Stimulated activated memory B cell treated with anti-CD40 and anti-IgM and Interleukin-4, amounts not matched to agents 10 μg/mL and 1 μg/mL and 100 μg/mL, for 72 hours (primary cell): ENCODE results near the gene DOCK2.
"Not testable (repeated sequence)": the region's sequence is repeated elsewhere in the genome, so short reads cannot be mapped to it uniquely, and the experiment has no call there.

Experiments
- ATAC-seq: fragments of 150-1000 bp; cut with Tn5 transposase; 2 replicates; pipeline ENCODE4 v1.10.0; 2021
- H3K27ac Mint-ChIP-seq: one replicate; pipeline ENCODE4 v1.8.0; 2022; ENCODE audit warnings: mild to moderate bottlenecking, mixed read lengths
- H3K27me3 Mint-ChIP-seq: one replicate; pipeline ENCODE4 v1.8.0; 2022; ENCODE audit warnings: mixed read lengths
- H3K36me3 Mint-ChIP-seq: one replicate; pipeline ENCODE4 v1.8.0; 2022; ENCODE audit warnings: mixed read lengths
- H3K4me1 Mint-ChIP-seq: one replicate; pipeline ENCODE4 v1.8.0; 2022; ENCODE audit warnings: mixed read lengths
- H3K4me3 Mint-ChIP-seq: one replicate; pipeline ENCODE4 v1.8.0; 2022; ENCODE audit warnings: mild to moderate bottlenecking, moderate library complexity, mixed read lengths
- H3K9me3 Mint-ChIP-seq: one replicate; pipeline ENCODE4 v1.8.0; 2022; ENCODE audit warnings: mixed read lengths

Gene DOCK2

DNA sequence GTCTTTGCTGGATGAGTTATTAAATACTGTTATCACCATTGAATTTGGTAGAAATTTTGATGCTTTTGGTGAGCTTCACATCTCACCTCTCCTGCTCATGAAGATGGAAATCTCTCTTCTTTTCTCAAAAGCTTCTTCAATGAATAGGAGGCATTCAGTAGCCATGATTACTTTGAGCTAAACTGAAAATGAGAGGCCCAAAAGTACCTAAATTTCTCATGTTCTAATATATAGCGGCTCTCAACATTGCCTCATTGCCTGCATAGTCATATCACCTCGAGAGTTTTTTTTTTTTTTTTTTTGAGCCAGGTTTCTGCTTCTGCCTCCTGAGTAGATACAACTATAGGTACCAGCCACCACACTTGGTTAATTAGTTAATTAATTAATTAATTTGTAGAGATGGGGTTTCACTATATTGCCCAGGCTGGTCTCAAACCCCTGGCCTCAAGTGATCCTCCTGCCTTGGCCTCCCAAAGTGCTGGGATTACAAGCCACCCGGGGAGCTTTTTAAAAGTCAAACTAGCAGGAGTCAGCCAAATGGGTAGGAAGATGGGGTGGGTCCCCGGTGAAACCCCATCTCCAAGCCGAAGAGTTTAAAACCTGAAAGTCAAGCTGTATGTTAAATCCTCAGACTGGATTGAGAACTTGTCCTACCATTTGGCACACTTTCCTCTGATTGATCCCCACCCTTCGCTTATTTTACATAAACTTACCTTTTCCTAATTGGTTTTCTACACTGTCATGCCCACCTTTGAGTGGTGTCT, 169.0 kb downstream of the DOCK2 start:
- Mint-ChIP-seq H3K9me3 (no peaks in the 10 kb centered on the region), H3K4me3 (peak overlapping the region; percentile 38), H3K36me3 (peaks cover 58% of the 10 kb centered on the region), H3K27me3 (no peaks in the 10 kb centered on the region), H3K4me1 (peaks cover 58% of the 10 kb centered on the region), H3K27ac (peak overlapping the region; percentile 98)
- peak; percentile 72 for ATAC-seq

DNA sequence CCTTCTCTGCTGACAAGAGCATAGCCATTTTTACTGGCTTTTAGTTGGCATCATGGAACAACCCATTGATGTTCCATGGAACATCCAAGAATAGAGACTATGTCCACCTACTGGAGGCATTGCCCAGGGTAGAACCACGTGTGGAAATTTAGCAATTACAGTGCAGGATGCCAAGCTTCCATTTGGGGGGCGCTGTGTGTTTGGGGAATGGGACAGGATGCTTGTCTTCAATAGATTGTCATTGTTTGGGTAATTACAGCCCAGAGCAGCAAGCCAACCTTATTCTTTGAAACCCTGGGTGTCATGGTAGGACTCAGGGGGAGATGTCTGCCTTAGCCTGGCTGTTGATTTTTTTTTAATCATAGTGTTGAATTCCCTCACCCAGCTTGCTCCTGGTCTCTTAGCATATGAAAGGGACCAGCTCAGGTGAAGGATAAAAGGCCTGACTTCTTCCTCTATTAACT, 171.1 kb downstream of the DOCK2 start:
- no peak overlapping the region for H3K27ac Mint-ChIP-seq

DNA sequence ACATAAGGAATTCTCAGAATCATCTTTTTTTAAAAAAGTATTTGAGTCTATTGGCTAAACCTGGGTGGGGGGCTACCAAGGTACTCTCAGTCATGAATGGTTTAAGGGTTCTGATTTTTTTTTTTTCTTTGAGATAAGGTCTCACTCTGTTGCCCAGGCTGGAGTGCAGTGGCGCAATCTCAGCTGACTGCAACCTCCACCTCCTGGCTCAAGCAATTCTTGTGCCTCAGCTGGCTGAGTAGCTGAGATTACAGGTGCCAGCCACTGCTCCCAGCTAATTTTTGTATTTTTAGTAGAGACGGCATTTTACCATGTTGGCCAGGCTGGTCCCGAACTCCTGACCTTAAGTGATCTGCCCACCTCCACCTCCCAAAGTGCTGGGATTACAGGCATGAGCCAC, 171.8 kb downstream of the DOCK2 start:
- Mint-ChIP-seq H3K36me3 (peaks cover 61% of the 10 kb centered on the region), H3K27ac (peak overlapping the region; percentile 50), H3K4me1 (peaks cover 47% of the 10 kb centered on the region)
- H3K9me3 Mint-ChIP-seq, H3K4me3 Mint-ChIP-seq, ATAC-seq, H3K27me3 Mint-ChIP-seq: not testable (repeated sequence)

More for the DNA sequence above, 171.1 kb downstream of the DOCK2 start:
- Mint-ChIP-seq H3K4me3 (no peak overlapping the region), H3K9me3 (no peaks in the 10 kb centered on the region), H3K4me1 (peaks cover 54% of the 10 kb centered on the region), H3K27me3 (no peaks in the 10 kb centered on the region), H3K36me3 (peaks cover 61% of the 10 kb centered on the region)
- no peak for ATAC-seq

DNA sequence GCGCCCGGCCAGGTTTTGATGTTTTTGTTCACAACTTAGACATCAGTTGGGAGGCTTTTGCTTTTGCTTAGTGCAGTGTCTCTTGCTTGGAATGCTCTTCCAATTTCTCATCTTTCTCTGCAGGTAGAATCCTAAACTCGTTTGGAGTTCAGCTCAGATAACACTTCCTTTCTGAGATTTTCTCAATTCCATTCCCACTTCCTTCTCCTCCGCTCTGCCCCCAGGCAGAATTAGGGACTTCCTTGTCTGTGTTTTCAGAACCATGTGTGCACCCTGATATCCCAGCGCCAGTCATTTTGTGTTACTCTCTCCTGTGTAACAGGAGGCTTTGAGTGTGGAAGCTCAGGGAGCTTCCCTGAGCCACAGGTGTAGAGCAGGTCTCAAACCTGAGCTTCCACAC, 172.2 kb downstream of the DOCK2 start:
- Mint-ChIP-seq H3K27me3 (no peaks in the 10 kb centered on the region), H3K27ac (peak overlapping the region; percentile 50)

DNA sequence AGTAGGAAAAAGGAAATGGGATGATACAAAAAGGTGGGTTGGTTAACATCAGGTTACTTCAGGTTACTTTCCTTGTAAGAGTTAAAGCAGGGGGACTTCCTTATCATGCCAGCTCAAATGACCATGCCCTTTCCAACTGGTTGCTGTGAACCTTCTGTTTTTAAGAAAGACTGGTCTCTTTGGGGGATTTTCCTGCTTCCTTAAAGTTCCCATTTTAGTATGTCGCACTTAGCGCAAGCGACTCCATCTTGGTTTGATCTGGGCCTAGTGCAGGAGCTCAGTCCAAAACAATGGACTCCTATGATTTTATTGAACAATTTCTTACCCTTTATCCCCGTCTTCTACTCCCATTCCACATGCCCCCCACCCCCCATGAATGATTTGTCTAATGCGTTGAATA, 173.4 kb downstream of the DOCK2 start:
- peaks cover 31% of the 10 kb centered on the region for H3K4me1 Mint-ChIP-seq
- no peak for ATAC-seq
- peaks cover 56% of the 10 kb centered on the region for H3K36me3 Mint-ChIP-seq
- no peaks in the 10 kb centered on the region for H3K9me3 Mint-ChIP-seq
- no peak overlapping the region for H3K4me3 Mint-ChIP-seq
- H3K27ac Mint-ChIP-seq = peak overlapping the region; percentile 50
- H3K27me3 Mint-ChIP-seq = no peaks in the 10 kb centered on the region

More for the DNA sequence above, 172.2 kb downstream of the DOCK2 start:
- H3K36me3 Mint-ChIP-seq = peaks cover 61% of the 10 kb centered on the region
- H3K9me3 Mint-ChIP-seq = no peaks in the 10 kb centered on the region
- peak overlapping the region; percentile 4 for H3K4me3 Mint-ChIP-seq
- ATAC-seq = no peak
- peaks cover 43% of the 10 kb centered on the region for H3K4me1 Mint-ChIP-seq

DNA sequence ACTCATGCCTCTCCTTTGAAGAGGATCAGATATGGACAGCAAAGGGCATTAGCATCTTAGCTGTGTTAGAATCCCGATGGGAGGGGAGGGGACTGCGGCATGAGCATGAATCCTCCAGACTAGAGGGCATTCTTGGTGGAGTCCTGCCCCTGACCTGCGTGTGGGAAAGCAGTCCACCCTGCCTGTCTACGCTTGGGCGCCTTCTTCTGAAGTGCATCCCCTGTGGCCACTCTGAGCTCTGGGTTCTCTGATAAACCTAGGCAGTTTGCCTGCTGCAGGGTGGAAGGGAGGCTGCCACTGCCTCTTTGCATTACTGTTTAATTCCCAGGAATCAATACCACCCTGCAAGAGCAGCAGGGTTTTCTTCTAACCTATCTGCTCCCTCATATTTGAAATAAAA, 173.9 kb downstream of the DOCK2 start:
- no peak overlapping the region for H3K4me3 Mint-ChIP-seq
- peaks cover 61% of the 10 kb centered on the region for H3K36me3 Mint-ChIP-seq
- H3K27me3 Mint-ChIP-seq = no peaks in the 10 kb centered on the region
- no peaks in the 10 kb centered on the region for H3K9me3 Mint-ChIP-seq
- peaks cover 26% of the 10 kb centered on the region for H3K4me1 Mint-ChIP-seq
- peak overlapping the region; percentile 53 for H3K27ac Mint-ChIP-seq
- ATAC-seq = no peak

DNA sequence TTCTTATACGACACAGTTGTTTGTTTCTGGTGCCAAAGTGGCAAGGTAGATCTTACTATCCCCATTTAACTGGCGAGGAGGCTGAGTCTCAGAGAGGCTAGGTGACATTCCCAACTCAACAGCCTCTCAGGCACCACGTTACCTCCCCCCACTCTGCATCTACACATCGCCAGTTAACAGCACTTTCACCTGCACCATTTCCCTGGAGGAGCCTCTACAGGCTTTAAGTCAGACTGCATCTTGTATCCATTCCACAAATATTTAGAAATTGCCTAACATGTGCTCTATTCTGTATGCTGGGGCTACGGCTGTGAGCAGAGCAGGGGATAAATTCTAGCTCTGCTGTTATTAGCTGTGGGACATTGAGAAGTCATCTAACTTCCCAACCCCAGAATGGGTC, 174.6 kb downstream of the DOCK2 start:
- H3K27ac Mint-ChIP-seq = peak overlapping the region; percentile 53
- H3K36me3 Mint-ChIP-seq = peaks cover 68% of the 10 kb centered on the region
- H3K4me1 Mint-ChIP-seq = peaks cover 25% of the 10 kb centered on the region
- ATAC-seq = no peak
- no peak overlapping the region for H3K4me3 Mint-ChIP-seq
- H3K9me3 Mint-ChIP-seq = no peaks in the 10 kb centered on the region
- H3K27me3 Mint-ChIP-seq = no peaks in the 10 kb centered on the region

DNA sequence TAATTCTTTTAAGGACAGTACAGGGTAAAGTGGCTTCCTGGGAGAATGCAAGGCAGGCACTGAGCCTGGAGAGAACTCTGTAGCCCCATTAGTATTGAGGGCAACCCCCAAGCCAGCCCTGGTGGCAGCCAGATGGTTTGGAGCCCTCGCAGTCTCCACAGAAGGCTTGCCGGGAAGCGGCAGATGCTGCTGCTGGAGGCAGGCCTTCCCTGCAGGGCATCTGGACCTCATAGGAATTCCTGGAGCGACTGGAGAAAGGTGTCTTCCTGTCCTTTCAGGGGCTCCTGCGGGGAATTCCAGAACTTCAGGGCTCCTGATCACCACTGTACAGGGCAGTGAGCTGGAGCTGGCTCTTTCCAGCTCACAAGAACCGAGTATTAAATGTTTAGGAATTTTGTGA, 175.7 kb downstream of the DOCK2 start:
- ATAC-seq = no peak

DNA sequence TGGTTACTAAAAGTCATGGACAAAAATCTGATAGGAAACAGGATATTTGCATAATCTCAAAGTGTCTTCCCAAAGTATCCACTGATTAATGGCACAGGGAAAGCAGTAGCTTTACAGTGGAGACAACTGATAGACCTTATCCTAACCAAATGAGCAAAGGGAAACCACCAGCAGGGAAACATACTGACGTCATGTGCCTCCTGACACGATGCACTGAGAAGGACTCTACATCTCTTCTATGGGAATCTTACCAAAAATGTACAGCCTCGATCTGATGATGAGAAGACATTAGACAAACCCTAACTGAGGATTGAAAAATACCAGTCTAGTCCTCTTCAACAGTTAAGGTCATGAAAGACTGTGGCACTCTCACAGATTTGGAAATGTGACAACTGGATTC, 177.0 kb downstream of the DOCK2 start:
- no peak for ATAC-seq
- Mint-ChIP-seq H3K36me3 (peaks cover 91% of the 10 kb centered on the region), H3K27me3 (no peaks in the 10 kb centered on the region), H3K27ac (no peak overlapping the region), H3K4me1 (peaks cover 25% of the 10 kb centered on the region), H3K4me3 (no peak overlapping the region), H3K9me3 (no peaks in the 10 kb centered on the region)

More for the DNA sequence above, 175.7 kb downstream of the DOCK2 start:
- no peaks in the 10 kb centered on the region for H3K9me3 Mint-ChIP-seq
- peaks cover 79% of the 10 kb centered on the region for H3K36me3 Mint-ChIP-seq
- no peak overlapping the region for H3K4me3 Mint-ChIP-seq
- H3K27ac Mint-ChIP-seq = no peak overlapping the region
- peaks cover 25% of the 10 kb centered on the region for H3K4me1 Mint-ChIP-seq
- H3K27me3 Mint-ChIP-seq = no peaks in the 10 kb centered on the region

DNA sequence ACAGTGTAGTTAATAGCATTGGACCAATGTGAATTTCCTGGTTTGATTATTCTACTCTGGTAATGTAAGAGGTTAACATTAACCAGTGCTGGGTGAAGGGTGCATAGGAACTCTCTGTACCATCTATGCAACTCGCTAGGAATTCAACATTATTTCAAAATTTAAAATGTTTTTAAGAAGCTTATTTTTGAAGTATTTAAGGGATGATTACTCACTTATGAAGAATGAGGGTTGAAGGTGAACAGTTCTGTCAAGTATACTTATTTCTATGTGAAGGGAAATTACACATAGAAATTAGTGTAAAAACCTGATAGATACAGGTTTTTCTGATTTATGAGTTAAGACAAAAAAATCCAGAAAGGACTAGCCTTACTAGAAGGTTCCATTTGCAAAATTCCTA, 177.4 kb downstream of the DOCK2 start:
- no peaks in the 10 kb centered on the region for H3K9me3 Mint-ChIP-seq
- peaks cover 20% of the 10 kb centered on the region for H3K4me1 Mint-ChIP-seq
- H3K36me3 Mint-ChIP-seq = peaks cover 91% of the 10 kb centered on the region
- no peaks in the 10 kb centered on the region for H3K27me3 Mint-ChIP-seq
- ATAC-seq = no peak
- H3K27ac Mint-ChIP-seq = no peak overlapping the region
- no peak overlapping the region for H3K4me3 Mint-ChIP-seq

DNA sequence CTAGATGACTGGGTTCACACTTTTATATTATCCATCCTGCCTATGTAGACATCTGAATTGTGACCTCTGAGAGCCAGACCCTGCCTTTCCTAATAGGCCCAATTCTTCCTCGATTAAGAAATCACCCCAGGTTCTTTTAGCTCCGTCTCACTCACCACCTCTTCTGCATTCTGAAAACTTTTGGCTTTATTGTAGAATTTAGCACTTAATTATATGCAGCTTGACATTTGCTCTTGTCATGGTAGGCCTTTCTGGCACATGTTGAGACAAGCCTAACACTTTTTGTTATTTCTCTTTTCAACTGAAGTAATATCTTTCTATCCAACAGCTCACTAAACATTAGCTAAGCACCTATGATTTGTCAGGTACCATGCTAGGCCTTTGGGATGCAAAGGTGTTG, 180.0 kb downstream of the DOCK2 start:
- ATAC-seq = no peak
- no peaks in the 10 kb centered on the region for H3K9me3 Mint-ChIP-seq
- H3K4me3 Mint-ChIP-seq = no peak overlapping the region
- no peaks in the 10 kb centered on the region for H3K27me3 Mint-ChIP-seq
- peaks cover 85% of the 10 kb centered on the region for H3K36me3 Mint-ChIP-seq
- no peak overlapping the region for H3K27ac Mint-ChIP-seq
- H3K4me1 Mint-ChIP-seq = no peaks in the 10 kb centered on the region

DNA sequence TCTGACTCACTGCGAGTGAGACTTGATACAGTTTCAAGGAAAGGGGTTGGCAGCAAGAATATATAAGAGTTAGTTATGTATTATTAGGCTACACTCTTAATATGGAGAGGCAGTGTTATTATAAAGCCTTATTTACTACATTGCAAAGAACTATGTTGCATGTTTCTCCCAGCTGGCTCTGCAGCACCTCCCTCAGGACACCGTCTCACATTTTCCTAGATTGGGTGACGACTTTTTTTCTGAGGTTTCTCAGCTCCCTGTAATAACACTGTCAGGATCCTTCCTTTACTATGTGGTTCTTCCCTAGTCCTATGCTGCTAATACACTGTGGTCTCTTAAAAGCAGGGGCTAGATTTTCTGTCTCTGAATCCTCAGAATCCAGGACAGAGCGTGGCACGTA, 189.5 kb downstream of the DOCK2 start:
- Mint-ChIP-seq H3K4me1 (peaks cover 17% of the 10 kb centered on the region), H3K4me3 (no peak overlapping the region), H3K27ac (peak overlapping the region; percentile 45), H3K36me3 (peaks cover 59% of the 10 kb centered on the region), H3K9me3 (no peaks in the 10 kb centered on the region), H3K27me3 (no peaks in the 10 kb centered on the region)
- ATAC-seq = no peak

DNA sequence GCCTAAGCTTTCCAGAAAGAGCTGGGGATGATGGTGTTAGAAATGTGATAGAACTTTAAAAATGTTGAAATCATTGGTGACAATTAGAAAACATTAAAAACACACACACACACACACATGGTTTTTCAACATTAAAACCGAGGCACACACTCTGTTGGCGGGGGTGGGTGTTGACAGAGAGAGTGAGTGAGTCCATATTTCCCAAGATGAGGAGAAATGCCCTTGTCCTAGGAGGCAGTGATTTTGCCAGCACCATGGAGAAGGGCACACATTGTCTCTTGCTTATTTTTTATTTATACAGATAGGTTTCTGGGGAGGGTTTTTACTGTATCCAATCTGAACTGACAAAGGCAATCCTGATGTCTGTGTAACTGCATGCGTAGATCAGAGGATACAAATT, 190.7 kb downstream of the DOCK2 start:
- H3K27me3 Mint-ChIP-seq = no peaks in the 10 kb centered on the region
- peaks cover 26% of the 10 kb centered on the region for H3K4me1 Mint-ChIP-seq
- ATAC-seq = no peak
- H3K4me3 Mint-ChIP-seq = no peak overlapping the region
- H3K27ac Mint-ChIP-seq = peak overlapping the region; percentile 33
- H3K36me3 Mint-ChIP-seq = peaks cover 63% of the 10 kb centered on the region
- H3K9me3 Mint-ChIP-seq = no peaks in the 10 kb centered on the region

DNA sequence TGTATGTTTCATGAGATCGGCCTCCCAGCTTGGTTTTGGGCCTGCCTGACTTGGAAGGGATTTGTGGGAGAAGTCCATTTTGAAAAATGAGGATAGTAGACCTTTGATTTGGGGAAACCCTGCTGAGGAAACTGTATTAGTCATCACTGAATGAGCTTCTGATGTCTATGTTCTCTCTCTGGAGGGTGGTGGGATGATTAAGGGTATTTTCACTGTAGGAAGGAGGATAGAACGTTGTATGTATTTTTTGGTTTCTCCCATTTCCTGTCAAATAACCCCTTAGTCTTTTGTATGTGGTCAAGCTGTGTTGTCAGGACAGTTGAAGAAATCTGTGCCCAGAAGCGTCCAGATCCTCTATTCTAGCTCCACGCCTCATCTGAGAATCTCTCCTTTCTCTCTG, 191.3 kb downstream of the DOCK2 start:
- H3K27me3 Mint-ChIP-seq = no peaks in the 10 kb centered on the region
- H3K4me1 Mint-ChIP-seq = peaks cover 27% of the 10 kb centered on the region
- peak overlapping the region; percentile 33 for H3K27ac Mint-ChIP-seq
- no peaks in the 10 kb centered on the region for H3K9me3 Mint-ChIP-seq
- H3K36me3 Mint-ChIP-seq = peaks cover 57% of the 10 kb centered on the region
- ATAC-seq = no peak
- H3K4me3 Mint-ChIP-seq = no peak overlapping the region

DNA sequence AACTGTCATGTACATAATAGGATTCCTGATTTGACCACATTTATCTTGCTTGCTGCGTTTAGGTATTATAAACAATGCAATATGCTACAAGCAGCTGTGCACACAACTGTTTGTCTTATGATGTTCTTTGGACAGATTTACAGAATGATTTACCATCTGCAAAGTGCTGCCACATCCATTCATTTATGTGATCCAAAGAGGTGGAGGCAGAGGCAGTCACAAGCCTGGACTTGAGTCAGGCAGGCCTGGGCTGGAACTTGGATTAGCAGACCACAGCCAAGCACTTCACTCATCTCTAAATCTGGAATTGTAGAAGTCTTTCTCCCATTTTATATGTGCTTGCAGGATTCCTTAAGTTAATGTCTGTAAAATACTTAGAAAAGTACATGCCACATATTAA, 194.3 kb downstream of the DOCK2 start:
- H3K36me3 Mint-ChIP-seq = peaks cover 50% of the 10 kb centered on the region
- ATAC-seq = no peak

DNA sequence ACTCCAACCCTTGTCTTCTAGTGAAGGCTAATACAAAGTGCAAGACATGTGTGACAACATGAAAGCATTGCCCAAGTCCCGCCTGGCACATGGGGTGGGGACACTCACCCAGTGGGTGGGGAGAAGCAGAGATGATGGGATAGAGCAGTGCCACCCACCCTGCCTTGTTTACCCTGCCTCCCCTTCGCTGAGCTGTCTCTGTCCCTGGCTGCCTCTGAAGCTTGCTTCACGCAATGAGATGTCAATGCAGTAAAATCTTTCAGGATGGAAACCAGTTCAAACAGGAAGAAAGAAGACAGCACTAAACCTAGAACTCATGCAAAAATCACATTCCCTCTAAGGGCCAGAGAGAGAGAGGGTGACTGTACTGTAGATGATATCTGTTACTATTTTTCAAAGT, 195.2 kb downstream of the DOCK2 start:
- peaks cover 31% of the 10 kb centered on the region for H3K4me1 Mint-ChIP-seq
- ATAC-seq = no peak
- H3K9me3 Mint-ChIP-seq = no peaks in the 10 kb centered on the region
- peak overlapping the region; percentile 52 for H3K27ac Mint-ChIP-seq
- H3K36me3 Mint-ChIP-seq = peaks cover 42% of the 10 kb centered on the region
- H3K4me3 Mint-ChIP-seq = no peak overlapping the region
- no peaks in the 10 kb centered on the region for H3K27me3 Mint-ChIP-seq

More for the DNA sequence above, 194.3 kb downstream of the DOCK2 start:
- Mint-ChIP-seq H3K4me1 (peaks cover 33% of the 10 kb centered on the region), H3K27ac (peak overlapping the region; percentile 52), H3K27me3 (no peaks in the 10 kb centered on the region), H3K9me3 (no peaks in the 10 kb centered on the region), H3K4me3 (no peak overlapping the region)
